GM23338 (cell line): ENCODE measurements around the gene UBP1. TPM values are rescaled to one million over a fixed set of nuclear protein-coding genes. Genes with fewer than 3 reads are reported as not detected.

Source experiments
- ATAC-seq: fragments of 200-7000 bp; cut with Tn5 transposase; 3 replicates; pipeline ENCODE4 v1.9.1; 2020
- DNase-seq: peaks from one replicate; pipeline ENCODE4 v3.0.0-alpha.2; 2015; ENCODE audit warnings: low spot score
- H2AFZ ChIP-seq: fragments of 200-600 bp; sonication (generic); 2 replicates; pipeline ENCODE4 v1.8.0; 2016; ENCODE audit warnings: antibody characterized with exemption, mild to moderate bottlenecking, moderate library complexity
- H3F3A ChIP-seq: fragments of 200-600 bp; sonication (generic); replicated peaks from 2 replicates; pipeline ENCODE4 v1.8.0; 2017; ENCODE audit warnings: antibody characterized with exemption, mixed run types, low read depth
- H3K27ac ChIP-seq: fragments of 200-600 bp; sonication (generic); 2 replicates; pipeline ENCODE4 v1.6.1; 2016; ENCODE audit warnings: low read depth
- H3K27me3 ChIP-seq: fragments of 200-600 bp; sonication (generic); 2 replicates; pipeline ENCODE4 v1.8.0; 2016; ENCODE audit warnings: mild to moderate bottlenecking, mixed run types, moderate library complexity; ENCODE audit not compliant: insufficient read depth
- H3K36me3 ChIP-seq: fragments of 200-600 bp; sonication (generic); 2 replicates; pipeline ENCODE4 v1.8.0; 2016; ENCODE audit warnings: mild to moderate bottlenecking; ENCODE audit not compliant: insufficient read depth
- H3K4me1 ChIP-seq: fragments of 200-600 bp; sonication (generic); 2 replicates; pipeline ENCODE4 v1.8.0; 2016; ENCODE audit warnings: mild to moderate bottlenecking, moderate library complexity; ENCODE audit not compliant: insufficient read depth
- H3K4me2 ChIP-seq: fragments of 200-600 bp; sonication (generic); 2 replicates; pipeline ENCODE4 v1.7.1; 2017; ENCODE audit warnings: mixed run types
- H3K4me3 ChIP-seq: fragments of 200-600 bp; sonication (generic); 2 replicates; pipeline ENCODE4 v1.6.1; 2016; ENCODE audit warnings: mixed run types
- H3K79me2 ChIP-seq: fragments of 200-600 bp; sonication (generic); replicated peaks from 2 replicates; pipeline ENCODE4 v1.8.0; 2017; ENCODE audit warnings: mild to moderate bottlenecking; ENCODE audit not compliant: insufficient read depth
- H3K9me2 ChIP-seq: fragments of 200-600 bp; sonication (generic); 2 replicates; pipeline ENCODE4 v1.8.0; 2017; ENCODE audit not compliant: insufficient read depth
- H4K20me1 ChIP-seq: fragments of 200-600 bp; sonication (generic); replicated peaks from 2 replicates; pipeline ENCODE4 v1.8.0; 2017; ENCODE audit warnings: mild to moderate bottlenecking; ENCODE audit not compliant: insufficient read depth
- H3K27ac Mint-ChIP-seq: 2 replicates; pipeline ENCODE4 v1.8.0; 2020; ENCODE audit warnings: inconsistent platforms, mild to moderate bottlenecking, moderate library complexity, mixed read lengths
- H3K27me3 Mint-ChIP-seq: 3 replicates; pipeline ENCODE4 v1.8.0; 2022; ENCODE audit warnings: low read depth, mild to moderate bottlenecking, moderate library complexity, mixed read lengths, inconsistent platforms; ENCODE audit not compliant: insufficient read depth, poor library complexity
- H3K36me3 Mint-ChIP-seq: 3 replicates; pipeline ENCODE4 v1.8.0; 2021; ENCODE audit warnings: low read depth, mild to moderate bottlenecking, inconsistent platforms, moderate library complexity, mixed read lengths
- H3K4me1 Mint-ChIP-seq: 3 replicates; pipeline ENCODE4 v1.8.0; 2020; ENCODE audit warnings: mild to moderate bottlenecking, inconsistent platforms, mixed read lengths
- H3K4me3 Mint-ChIP-seq: 3 replicates; pipeline ENCODE4 v1.8.0; 2021; ENCODE audit warnings: moderate library complexity, mild to moderate bottlenecking, inconsistent platforms, mixed read lengths
- H3K9me3 Mint-ChIP-seq: 3 replicates; pipeline ENCODE4 v1.8.0; 2020; ENCODE audit warnings: moderate library complexity, mild to moderate bottlenecking, inconsistent platforms, mixed read lengths
- CTCF ChIP-seq, 2 experiments: fragments of 200-600 bp in 1 of 2; sonication (generic) in 1 of 2; conservative IDR thresholded peaks; 2 replicates each; pipeline versions ENCODE4 v1.5.1 to v1.6.1; 2016 to 2017; ENCODE audit warnings: antibody characterized with exemption in 2 of 2, low read depth in 2 of 2, mild to moderate bottlenecking in 2 of 2, moderate library complexity in 1 of 2
- EZH2 ChIP-seq: fragments of 200-600 bp; sonication (generic); IDR thresholded peaks from one replicate; pipeline ENCODE4 v1.8.0; 2017; ENCODE audit warnings: antibody characterized with exemption, mild to moderate bottlenecking, low read depth; ENCODE audit not compliant: unreplicated experiment
- EZH2phosphoT487 ChIP-seq: fragments of 200-600 bp; sonication (generic); IDR thresholded peaks from one replicate; pipeline ENCODE4 v1.8.1; 2018; ENCODE audit warnings: antibody characterized with exemption; ENCODE audit not compliant: unreplicated experiment
- NANOG ChIP-seq: IDR thresholded peaks from 2 replicates; pipeline ENCODE4 v1.6.1; 2016; ENCODE audit warnings: antibody characterized with exemption, borderline replicate concordance
- POLR2AphosphoS5 ChIP-seq: IDR thresholded peaks from 2 replicates; pipeline ENCODE4 v1.6.1; 2016; ENCODE audit warnings: antibody characterized with exemption, low read depth
- REST ChIP-seq: IDR thresholded peaks from one replicate; pipeline ENCODE4 v1.6.1; 2018; ENCODE audit warnings: antibody characterized with exemption; ENCODE audit not compliant: unreplicated experiment
- ZNF114 ChIP-seq: fragments of 250-450 bp; sonication (Bioruptor Pico); IDR thresholded peaks from 2 replicates; pipeline ENCODE4 v1.5.0; 2020; ENCODE audit warnings: mild to moderate bottlenecking, moderate library complexity
- ZNF331 ChIP-seq: fragments of 250-450 bp; sonication (Bioruptor Pico); IDR thresholded peaks from 2 replicates; pipeline ENCODE4 v1.5.0; 2020; ENCODE audit warnings: low read depth, mild to moderate bottlenecking, moderate library complexity
- ZNF462 ChIP-seq: fragments of 250-450 bp; sonication (Bioruptor Pico); IDR thresholded peaks from 2 replicates; pipeline ENCODE4 v1.5.0; 2020; ENCODE audit warnings: mild to moderate bottlenecking, moderate library complexity
- polyA plus RNA-seq: library from polyadenylated mRNA; unstranded; fragments of >200 nt; fragmentation: Nextera tagmentation; extraction: Ambion mirVana; gene quantifications from 2 replicates; pipeline ENCODE4 v1.2.1, GENCODE V29; 2016
- total RNA-seq: library from RNA; depleted of rRNA; stranded (reverse); fragments of >200 nt; shearing (Covaris generic); gene quantifications from 2 replicates; pipeline ENCODE4 v1.2.3, GENCODE V29; 2014

UBP1 gene
- total and polyA plus RNA-seq, 2 experiments from 2014 or later, result 16.8 to 66.8 TPM

- TF ChIP-seq ZNF462 (CRISPR knock-in tag) (no peak), EZH2phosphoT487 (no peak), CTCF (conservative IDR thresholded peaks at IDR 0.05; ENCODE audit: low read depth in 2 of 2) (no peak), EZH2 (no peak), ZNF114 (CRISPR knock-in tag) (no peak)
These were observed 53.6 kb downstream of the UBP1 start (continued) for GRCh38 chr3:33386631-33387030.

- peaks cover 2% of the 10 kb centered on the region for H3K27me3 Mint-ChIP-seq
- Histone ChIP-seq H3K4me2 (no peak overlapping the region), H3K27ac (no peak overlapping the region), H3F3A (no peaks in the 10 kb centered on the region), H3K27me3 (no peaks in the 10 kb centered on the region), H3K36me3 (peaks cover 23% of the 10 kb centered on the region; the same call in 1 of the 2 replicates), H3K79me2 (no peaks in the 10 kb centered on the region), H4K20me1 (peaks cover 3% of the 10 kb centered on the region; the same call in 1 of the 2 replicates), H2AFZ (no peak overlapping the region), H3K4me1 (no peaks in the 10 kb centered on the region), H3K4me3 (no peak overlapping the region), H3K9me2 (0 out of 2 replicates have a peak, but pooled peaks cover 3% of the 10 kb centered on the region)
- H3K4me1 Mint-ChIP-seq, result no peaks in the 10 kb centered on the region
- H3K4me3 Mint-ChIP-seq, result no peak overlapping the region
- no peak for DNase-seq
- ATAC-seq, result no peak
- H3K36me3 Mint-ChIP-seq, result peaks cover 31% of the 10 kb centered on the region
- no peak overlapping the region for H3K27ac Mint-ChIP-seq
- no peaks in the 10 kb centered on the region; the same call in 2 of the 3 replicates for H3K9me3 Mint-ChIP-seq
- TF ChIP-seq ZNF331 (no peak), CTCF (conservative IDR thresholded peaks at IDR 0.05; ENCODE audit: low read depth in 2 of 2) (no peak), NANOG (no peak), EZH2 (no peak), ZNF114 (CRISPR knock-in tag) (no peak), REST (no peak), POLR2AphosphoS5 (no peak)
These were observed 54.8 kb downstream of the UBP1 start for GRCh38 chr3:33385423-33385822.
